Tibial nerve (tissue), 4 donors: ENCODE measurements around the gene TJP3.

Experiments
- EP300 ChIP-seq, 2 donors: sonication (generic); formaldehyde crosslinking; IDR thresholded peaks; one replicate each; pipeline ENCODE4 v1.6.1; 2017; ENCODE audit warnings: antibody characterized with exemption in 2 of 2, mild to moderate bottlenecking in 1 of 2
- POLR2A ChIP-seq, 2 donors: fragments of 450-650 bp; IDR thresholded peaks; one replicate each; pipeline ENCODE4 v1.6.1; 2017; ENCODE audit warnings: antibody characterized with exemption in 2 of 2, mild to moderate bottlenecking in 2 of 2, moderate library complexity in 2 of 2
- TF ChIP-seq, protein P1 (sequence below), 5 experiments: fragments of 200-600 bp in 3 of 5; fragments of 450-650 bp in 2 of 5; sonication (generic) in 3 of 5; IDR thresholded peaks; one replicate each; pipeline ENCODE4 v1.5.1; 2016 to 2019; ENCODE audit warnings: antibody characterized with exemption in 5 of 5, mild to moderate bottlenecking in 3 of 5, moderate library complexity in 2 of 5

DNA sequence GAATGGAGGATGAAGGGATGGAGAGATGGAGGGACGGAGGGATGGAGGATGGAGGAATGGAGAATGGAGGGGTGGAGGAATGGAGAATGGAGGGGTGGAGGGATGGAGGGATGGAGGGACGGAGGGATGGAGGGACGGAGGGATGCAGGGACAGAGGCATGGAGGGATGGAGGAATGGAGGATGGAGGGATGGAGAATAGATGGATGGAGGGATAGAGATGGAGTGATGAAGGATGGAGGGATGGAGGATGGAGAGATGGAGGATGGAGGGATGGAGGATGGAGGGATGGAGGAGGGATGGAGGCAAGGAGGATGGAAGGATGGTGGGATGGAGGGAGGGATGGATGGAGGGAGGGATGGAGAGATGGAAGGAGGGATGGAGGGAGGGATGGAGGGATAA lies 30.0 kb upstream of the TJP3 start:
- TF ChIP-seq, protein P1, sequence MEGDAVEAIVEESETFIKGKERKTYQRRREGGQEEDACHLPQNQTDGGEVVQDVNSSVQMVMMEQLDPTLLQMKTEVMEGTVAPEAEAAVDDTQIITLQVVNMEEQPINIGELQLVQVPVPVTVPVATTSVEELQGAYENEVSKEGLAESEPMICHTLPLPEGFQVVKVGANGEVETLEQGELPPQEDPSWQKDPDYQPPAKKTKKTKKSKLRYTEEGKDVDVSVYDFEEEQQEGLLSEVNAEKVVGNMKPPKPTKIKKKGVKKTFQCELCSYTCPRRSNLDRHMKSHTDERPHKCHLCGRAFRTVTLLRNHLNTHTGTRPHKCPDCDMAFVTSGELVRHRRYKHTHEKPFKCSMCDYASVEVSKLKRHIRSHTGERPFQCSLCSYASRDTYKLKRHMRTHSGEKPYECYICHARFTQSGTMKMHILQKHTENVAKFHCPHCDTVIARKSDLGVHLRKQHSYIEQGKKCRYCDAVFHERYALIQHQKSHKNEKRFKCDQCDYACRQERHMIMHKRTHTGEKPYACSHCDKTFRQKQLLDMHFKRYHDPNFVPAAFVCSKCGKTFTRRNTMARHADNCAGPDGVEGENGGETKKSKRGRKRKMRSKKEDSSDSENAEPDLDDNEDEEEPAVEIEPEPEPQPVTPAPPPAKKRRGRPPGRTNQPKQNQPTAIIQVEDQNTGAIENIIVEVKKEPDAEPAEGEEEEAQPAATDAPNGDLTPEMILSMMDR (IDR thresholded peaks at IDR 0.05): no peak
- no peak for TF ChIP-seq POLR2A (IDR thresholded peaks at IDR 0.05)
- no peak for TF ChIP-seq EP300 (IDR thresholded peaks at IDR 0.05)
